ENCODE data around the gene PDILT.

DNA sequence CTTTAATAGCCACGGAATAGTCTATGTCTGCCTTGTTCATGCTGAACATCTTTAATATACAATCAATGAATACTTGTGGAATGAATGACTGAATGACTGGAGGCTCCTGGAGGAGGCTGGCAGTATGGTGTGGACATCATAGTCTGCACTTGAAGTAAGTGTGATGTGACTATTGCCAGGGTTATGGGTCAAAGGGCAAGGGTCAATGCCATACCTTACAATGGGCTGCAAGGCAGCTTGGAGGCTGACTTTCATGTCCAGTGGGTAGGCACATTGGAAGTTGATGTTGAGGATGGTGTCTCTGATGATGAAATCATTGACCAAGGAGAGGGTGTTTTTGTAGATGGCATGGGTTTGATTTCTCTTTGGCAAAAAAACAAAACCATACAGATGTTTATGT, 85.1 kb downstream of the PDILT start:
- TF ChIP-seq CTCF (conservative IDR thresholded peaks at IDR 0.05), result no peak
- no peak for TF ChIP-seq ZFX (IDR thresholded peaks at IDR 0.05)
